Urothelium cell line (cell line): ENCODE results near the gene GALNT6.
A peak's percentile ranks its signal among the peaks of the same experiment; 100 is the strongest.

Source experiments
- DNase-seq: peaks from one replicate; pipeline ENCODE4 v3.0.0; 2011; ENCODE audit warnings: low spot score, mixed read lengths
- FAIRE-seq: peaks from 2 replicates; lab custom pipeline; 2011; peaks lifted over from hg19 to GRCh38; lab: Jason Lieb, UNC

The GALNT6 gene

DNA sequence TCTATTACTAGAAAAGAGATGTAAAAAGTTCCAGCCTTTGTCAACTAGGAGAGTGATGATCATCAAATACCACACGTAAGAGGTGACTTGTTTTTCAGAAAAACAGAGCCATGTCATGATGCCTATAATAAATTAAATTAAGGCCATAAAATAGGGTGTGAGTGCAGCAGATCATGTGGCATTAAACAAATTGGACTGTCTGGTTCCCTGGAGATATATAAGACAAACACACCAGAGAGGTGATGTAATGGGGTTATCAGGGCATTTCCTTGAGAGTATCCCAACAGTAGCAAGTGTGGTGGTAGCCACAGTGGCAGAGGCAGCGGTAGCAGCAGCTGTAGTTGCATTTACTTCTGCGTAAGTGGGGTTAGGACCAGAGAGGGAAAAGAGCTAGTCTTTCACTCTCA, 14.6 kb upstream of the GALNT6 start:
- DNase-seq (no peak), FAIRE-seq (no peak)

DNA sequence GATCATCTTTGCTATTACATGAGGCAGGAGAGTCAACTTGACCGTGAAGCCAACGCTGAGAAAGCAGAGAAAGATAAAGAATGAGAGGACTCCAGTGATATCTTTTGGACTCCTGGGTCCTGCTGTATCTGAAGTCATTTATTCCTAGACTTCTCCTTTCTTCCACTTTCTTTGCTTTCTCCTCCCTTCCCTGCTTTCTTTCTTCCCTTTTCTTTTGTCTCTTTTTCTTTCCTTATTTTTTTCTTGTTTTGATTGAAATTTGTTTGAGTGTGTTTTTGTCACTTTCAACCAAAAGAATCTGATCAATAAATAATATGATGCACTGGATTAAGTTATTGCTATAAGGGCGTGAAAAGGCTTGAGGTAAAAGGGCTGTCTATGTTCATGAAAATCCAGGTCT, 13.4 kb upstream of the GALNT6 start:
- no peak for FAIRE-seq
- DNase-seq, result no peak

DNA sequence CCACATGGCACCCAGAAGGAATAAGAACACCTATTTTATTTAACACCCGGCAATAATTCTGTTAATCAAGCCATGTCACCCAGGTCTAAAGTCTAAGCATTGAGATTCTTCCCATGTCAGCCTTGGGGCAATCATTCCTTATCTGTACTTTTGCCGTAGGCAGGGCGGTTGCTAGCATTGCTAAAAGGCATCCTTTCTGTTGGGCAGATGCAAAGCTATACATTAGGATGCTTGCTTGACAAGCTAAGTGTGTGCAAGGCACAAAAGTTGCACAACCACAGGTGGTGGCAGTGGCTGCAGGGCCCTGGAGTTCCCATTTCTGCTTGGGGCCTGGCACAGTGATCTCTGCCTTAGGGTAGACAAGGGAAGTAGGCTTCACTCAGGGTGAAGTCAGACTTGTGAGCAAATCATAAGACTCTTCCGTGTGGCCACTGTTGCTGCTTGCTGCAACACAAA, 12.5 kb upstream of the GALNT6 start:
- DNase-seq, result no peak
- FAIRE-seq, result no peak

DNA sequence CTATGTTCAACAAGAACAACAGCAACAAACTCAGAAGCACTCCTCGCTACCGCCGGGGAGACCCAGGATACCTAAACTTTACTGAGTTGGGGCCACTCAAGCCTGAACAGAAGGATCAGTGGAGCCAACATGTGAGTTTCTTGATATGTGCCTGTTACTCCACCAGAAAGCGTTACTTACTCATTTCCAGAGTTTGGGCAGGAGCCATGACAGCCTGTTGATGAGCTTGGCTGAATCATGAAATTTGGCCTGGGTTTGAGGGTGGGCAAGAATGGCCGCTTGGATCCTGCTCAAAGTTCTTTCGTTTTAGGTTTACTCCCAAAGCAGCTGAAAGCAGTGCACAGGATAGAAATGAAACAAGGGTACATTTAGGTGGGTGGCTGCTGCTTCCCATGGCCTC, 12.0 kb upstream of the GALNT6 start:
- DNase-seq, result no peak
- no peak for FAIRE-seq

DNA sequence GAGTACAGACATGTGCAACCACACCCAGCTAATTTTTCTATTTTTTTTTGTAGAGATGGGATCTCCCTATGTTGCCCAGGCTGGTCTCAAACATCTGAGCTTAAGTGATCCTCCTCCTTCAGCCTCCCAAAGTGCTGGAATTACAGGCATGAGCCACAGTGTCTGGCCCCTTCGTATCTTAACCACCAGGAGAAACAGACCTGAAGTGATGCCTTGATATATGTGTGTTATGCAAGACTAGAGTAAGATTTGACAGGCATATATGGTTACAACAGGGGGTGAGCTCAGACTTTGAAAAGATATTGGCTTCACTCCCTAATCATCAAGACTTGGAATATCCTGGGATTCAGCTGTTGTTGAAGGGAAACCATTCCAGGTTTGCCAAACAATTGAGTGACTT, 10.7 kb upstream of the GALNT6 start:
- FAIRE-seq (no peak), DNase-seq (no peak)

DNA sequence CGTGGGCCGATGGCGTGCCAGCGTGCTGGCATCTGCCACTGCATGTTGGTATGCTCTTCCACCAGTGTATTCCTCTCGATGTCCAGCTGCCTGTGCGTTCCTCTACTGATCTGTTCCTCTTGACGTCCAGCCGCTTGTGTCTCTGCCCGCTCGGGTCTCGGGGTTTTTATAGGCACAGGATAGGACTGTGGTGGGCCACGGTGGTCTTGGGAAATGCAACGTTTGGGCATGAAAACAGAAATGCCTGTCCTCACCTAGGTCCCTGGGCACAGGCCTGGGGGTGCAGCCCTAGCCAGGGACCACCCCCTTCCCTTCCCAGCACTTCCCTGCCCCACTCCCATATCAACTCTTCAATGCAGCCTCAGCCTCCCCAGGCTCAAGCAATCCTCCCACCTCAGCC, 10.3 kb upstream of the GALNT6 start:
- FAIRE-seq (no peak), DNase-seq (no peak)

DNA sequence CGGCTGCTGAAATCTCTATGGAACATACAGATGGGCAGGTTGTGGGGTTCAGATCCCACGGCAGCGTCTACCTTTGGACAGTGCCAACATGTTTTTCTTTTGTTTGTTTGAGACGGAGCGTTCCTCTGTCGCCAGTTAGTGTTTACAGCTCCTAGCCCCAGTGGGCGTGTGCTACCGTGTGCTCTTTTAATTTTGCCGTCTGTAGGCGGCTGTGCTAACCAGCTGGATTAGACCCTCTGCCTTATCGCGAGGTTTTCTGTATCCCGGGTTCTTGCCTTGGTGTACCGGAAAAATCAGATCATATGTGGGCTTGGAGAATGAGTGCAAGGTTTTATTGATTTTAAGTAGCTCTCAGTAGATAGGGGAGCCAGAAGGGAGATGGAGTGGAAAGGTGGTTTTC, 9.8 kb upstream of the GALNT6 start:
- no peak for FAIRE-seq

DNA sequence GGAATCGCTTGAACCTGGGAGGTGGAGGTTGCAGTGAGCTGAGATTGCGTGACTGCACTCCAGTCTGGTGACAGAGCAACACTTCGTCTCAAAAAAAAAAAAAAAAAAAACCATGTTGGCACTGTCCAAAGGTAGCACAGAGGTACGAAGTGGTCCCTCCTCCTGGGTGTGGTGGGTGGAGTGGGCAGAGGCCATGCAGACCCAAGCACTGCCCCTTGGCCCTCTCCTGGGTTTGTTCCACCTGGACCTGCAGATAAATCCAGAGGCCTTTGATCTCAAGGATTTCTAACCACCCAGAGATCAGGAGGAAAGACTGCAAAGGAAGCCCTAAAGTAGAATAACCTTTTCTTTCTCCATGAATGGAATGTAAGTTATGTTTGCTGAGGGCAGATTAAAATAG, 8.7 kb upstream of the GALNT6 start:
- no peak for FAIRE-seq

More for the DNA sequence above, 9.8 kb upstream of the GALNT6 start:
- no peak for DNase-seq

DNA sequence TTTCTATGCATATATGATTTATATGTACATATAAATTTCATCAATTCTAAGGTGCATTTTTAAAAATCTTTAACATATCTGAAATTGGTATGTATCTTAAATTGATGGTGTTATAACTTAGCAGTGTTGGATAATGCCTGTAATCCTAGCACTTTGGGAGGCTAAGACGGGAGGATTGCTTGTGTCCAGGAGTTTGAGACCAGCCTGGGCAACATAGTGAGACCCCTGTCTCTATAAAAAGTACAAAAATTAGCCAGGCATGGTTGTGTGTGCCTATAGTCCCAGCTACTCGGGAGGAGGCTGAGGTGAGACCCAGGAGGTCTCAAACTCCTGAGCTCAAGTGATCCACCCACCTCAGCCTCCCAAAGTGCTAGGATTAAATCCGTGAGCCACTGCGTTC, 6.5 kb upstream of the GALNT6 start:
- DNase-seq (no peak), FAIRE-seq (no peak)

More for the DNA sequence above, 8.7 kb upstream of the GALNT6 start:
- no peak for DNase-seq

DNA sequence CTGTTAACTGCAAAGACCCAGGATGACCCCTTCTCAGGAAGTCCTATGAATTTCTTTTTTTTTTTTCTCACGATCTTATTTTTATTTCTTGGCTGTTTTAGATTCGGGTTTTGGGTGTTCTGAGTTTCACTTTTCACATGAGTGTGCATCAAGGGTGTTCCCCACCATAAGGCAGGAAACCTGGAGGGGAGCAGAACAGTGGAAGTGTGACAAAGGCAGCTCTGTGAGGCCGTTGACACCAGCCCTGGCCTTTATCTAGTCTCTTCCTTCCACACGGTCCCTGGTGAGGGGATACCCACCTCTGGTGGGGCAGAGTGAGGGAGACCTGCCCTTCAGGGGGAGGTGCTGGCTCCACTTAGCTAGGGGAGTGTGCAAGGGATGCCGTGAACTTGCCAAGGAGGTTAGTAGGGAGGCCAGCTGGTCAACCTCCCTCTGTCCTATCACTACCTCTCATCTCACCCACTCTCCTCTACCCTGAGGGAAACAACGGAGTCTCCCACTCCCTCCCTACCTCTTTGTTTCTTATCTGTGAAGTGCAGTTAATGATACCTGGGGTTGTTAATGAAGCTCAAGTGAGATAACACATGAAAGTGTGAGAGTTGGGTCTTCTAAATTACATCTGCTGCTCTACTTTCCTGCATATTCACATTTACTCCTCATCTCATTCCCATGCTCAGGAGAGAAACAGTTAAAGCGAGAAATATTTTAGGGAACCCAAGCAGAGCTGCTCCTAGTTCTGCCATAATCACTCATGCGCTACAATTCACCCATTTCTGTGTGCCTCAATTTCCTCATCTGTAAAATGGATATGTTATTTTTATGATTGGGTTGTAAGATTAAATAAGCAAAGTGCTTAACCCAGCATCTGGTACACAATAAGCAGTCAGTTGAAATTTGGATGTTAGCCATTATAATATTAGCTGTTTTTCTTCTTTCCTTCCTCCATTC, 4.4 kb upstream of the GALNT6 start:
- DNase-seq (no peak), FAIRE-seq (no peak)

DNA sequence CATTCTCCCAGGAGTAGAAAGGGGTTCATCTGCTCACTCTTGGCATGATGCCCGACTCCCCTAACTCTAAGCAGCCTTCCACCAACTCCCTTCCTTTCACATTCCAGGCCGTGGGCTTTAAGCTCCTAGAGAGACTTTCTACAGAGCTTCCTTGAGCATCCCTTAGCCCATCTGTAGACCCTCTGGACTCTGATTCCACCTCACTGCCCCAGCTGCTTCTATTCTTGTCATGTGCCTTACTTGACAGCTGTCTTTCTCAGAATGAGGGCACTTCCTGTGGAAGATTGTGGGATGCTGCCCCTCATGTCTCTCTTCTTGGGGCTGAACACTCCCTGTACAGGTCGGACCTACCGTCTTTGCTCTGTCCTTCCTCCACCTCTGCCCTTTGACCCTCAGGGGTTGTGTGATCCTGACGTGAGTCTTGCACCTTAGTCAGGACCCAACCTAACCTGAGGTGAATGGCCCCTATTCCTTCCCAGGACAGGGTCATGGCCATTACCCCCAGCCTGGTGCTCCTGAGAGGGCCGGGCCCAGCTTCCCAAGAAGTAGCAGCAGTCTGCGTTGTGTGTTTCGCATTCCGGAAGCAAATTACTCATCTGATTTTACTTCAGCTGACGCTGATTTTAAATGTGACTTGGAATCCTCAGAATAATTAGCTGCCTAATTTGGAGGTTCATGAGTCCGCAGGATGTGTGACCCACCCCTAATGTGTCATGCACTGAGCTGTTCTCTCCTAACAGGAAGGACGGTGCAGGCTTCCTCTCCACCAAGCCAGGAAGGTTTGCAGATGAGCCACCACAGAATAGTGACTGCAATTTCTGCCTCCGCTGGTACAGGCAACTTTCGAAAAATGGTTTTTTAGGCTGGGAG, 2.7 kb upstream of the GALNT6 start:
- FAIRE-seq, result no peak
- no peak for DNase-seq

DNA sequence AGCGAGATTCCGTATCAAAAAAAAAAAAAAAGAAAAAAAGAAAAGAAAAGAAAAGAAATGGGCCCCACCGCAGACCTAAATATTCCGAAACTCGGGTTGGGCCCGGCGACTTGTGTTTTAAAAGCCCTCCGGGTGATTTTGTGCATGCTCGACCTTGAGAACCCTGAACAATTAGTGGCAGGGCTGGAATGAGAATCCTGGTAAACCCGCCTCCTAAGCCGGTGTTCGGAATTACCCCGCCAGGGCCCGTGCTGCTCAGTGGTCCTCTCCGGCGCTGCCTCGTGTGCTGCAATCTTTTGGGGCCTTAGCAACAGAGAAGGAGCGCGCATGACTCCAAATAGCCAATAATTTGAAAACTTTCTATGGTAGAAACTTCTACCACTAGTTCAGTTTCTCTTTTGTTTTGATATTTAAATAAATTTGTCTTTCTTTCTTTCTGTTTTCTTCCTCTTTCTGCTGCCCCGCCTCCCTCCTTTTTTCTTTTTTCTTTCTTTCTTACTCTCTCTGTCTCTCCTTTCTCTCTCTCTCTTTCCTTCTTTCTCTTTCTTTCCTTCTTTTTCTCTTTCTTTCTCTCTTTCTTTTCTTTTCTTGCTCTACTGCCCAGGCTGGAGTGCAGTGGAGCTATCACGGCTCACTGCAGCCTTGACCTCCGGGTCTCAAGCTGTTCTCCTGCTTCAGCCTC, 1.5 kb upstream of the GALNT6 start:
- no peak for DNase-seq
- FAIRE-seq, result no peak

DNA sequence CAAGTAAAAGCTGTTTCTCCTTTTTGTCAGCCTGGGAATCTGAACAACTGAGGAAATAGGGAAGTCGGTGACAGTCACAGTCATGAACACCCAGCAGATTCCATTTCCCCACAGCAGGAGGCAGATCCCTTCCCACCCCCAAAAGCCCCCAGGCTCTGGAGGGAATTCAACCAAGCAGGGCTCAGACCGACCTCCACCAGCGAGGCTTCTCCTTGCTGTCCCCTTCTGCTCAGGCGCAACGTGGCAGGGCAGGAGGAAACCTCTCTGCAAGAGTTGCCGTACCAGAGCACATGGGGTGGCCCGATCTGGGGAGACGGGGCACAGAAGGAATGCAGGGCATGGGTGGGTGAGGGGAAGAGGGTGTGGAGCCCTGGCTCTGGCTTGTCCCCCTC, 319 bp downstream of the GALNT6 start:
- no peak for FAIRE-seq

DNA sequence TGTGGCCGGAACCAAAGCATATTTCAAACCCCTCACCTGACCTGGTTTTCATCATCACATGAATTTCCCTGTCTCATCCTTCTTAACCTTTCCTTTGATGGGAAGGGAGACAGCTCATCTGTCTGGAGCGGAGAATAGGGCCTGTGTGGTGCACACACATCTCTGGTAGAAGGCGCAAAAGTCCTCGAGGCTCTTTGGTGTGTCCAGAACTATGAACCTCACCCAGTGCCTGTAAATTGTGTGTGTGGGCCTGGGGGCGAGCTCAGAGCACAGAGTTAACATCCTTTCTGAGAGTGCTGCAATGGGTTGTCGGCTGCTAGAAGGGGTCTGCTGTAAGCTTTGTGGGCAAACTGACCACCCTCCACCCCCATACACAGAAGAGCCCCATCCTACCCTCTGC, 749 bp downstream of the GALNT6 start:
- FAIRE-seq, result no peak
- no peak for DNase-seq

More for the DNA sequence above, 319 bp downstream of the GALNT6 start:
- DNase-seq, result no peak

DNA sequence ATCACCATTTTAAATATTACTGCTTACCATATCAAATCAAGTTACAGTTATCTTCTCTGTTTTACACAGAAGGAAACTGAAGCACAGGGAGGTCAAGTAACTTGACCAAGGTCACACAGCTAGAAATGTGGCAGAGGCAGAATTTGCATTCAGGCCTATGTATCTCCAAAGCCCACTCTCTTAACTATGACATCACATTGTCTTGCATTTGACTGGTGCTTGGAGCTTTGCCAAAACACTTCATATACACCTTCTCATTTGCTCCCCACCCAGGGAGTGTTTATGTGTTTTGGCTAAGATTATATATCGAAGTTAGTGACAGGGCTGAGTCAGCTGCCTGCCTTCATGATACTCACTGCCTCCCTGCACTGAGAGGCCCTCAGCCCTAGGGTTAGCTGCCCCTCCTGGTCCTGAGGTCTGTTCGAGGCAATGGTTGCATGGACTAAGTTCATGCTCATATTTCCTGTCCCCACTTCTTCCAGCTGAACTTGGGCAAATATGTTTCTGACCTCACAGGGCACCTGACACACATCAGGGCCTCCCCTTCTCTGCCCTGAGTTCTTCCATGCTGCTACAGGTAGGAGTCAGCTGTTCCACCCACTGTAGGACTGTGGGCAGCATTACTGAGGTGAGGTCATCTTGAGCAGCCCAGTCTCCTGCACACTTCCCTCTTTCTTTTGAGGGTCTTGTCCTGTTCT, 1.8 kb downstream of the GALNT6 start:
- FAIRE-seq, result no peak
- peak; percentile 35 for DNase-seq

DNA sequence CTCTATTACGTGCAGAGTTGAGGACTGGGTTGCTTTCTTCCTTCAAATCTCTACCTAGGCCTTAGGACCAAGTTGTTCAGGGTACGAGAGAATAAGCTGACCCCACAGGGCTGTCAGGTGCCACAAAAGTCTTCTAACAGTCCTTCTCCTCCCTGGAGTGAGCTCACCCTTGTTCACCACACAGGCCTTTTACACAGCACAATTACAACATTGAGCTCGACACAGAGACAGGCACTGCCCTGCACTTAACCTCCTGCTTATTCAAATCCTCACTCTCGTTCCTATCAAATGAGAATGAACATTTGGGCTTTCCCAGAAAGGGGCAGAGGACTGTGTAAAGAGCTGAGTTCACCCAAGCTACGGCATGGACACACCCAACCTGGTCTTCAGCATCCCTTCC, 2.4 kb downstream of the GALNT6 start:
- FAIRE-seq, result no peak
- DNase-seq, result no peak

DNA sequence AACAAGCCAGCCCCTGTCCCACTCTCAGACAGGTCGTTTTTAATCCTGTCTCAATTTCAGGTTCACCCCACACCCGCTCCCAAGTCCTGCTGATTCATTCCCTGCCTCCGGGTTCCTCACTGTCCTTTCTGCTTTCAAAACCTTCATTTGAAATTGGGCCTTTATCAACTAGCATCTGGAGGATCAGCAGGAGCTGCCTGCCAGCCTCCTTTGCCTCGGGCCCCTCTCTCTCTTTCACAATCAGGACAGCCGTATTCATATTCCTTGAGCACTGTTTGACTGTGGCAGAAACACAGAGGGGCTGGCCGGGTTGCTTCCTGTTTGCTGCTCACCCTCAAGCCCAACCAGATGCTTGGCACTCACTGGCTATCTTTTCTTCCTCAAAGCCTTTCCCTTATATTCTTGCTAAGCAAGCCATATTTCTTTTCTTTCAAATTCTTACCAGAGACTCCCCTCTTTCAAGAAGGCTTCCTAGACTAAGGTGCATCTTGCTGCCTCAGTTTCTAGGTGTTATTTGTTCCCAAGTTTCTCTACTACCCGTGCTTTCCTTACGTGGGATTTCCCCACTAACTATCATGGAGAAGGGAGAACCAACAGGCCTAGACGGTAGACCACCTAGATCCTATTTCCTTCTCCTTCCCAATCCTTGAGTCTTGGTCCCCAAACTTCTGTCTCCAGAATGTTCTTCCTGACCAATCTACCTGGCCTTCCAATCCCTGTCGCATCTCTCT, 3.0 kb downstream of the GALNT6 start:
- DNase-seq (no peak), FAIRE-seq (no peak)

DNA sequence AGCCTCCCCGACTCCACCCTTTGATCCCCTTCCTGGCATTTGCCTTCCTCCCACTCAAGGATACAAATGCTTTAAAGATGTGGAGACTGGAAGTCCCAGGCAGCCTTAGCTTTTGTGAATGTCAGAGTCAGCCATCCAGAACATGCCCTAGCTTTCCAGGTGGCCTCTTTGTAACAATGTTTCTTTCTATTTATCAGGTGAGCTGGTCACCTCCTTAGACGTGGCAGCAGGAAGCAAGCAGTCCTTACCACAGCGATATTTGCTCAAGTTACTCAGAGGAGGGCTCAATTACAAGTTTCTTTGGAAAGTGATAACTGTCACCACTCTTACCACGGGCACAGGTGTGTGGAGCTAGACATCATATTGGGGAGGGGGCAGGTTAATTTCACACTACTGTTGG, 4.9 kb downstream of the GALNT6 start:
- DNase-seq (no peak), FAIRE-seq (no peak)

DNA sequence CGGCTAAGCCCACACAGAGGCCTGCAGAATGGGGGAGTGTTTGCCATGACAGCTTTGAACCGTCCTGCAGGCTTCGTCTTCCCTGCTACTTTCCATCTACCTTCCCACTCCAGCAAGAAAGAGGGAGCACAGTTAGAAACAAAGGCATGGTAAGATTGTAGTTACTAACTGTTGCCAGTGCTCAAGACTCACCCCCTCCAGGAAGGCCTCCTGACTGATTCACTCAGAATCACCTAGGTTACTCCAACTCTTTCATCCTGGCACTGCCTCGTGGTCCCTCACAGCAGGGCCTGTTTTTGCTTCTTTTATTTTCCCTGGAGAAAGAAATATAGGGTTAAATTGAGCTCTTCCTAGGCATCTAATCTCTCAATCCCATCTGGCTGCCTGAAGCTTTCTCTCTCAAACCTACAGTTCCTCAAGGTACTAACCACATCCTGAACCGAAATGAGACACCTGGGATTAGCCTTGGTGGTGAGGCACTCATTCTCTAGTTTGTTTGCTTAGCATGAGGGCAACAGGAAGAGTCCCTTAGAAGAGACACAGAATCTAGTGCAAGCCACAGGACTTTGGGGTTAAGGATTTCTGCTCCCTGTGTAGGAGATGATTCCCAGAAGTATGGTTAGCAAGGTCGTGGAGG, 7.8 kb downstream of the GALNT6 start:
- FAIRE-seq, result no peak
- peak; percentile 60 for DNase-seq
